ENCODE measurements around the gene UBA1. TPM values are rescaled to one million over a fixed set of nuclear protein-coding genes. Genes with fewer than 3 reads are reported as not detected.

UBA1 gene
- total RNA-seq, 4 donors from 2014 or later = 72.9 to 187 (median 149) TPM

DNA sequence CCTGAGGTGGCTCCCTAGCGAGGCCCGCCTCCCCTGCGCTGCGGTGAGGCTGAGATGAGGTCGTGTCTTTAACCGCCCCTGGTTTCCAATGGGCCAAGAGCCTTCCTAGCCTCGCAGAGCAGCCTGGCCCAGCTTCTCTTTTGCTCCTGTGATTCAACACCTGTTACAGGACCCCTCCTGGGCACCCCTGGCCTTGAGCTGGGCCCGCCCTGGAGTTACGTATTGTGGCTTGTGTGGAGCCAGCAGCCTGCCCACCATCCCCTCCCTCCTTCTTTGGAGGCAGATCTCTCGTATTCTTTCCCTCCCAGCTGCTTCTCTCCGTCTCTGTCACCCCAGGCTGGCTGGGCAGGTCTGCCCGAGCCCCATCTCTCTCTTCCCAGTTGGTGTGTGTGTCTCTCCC lies 19.3 kb upstream of the UBA1 start:
- H3K9me3 ChIP-seq = no peaks in the 10 kb centered on the region
- no peaks in the 10 kb centered on the region for H3K4me1 ChIP-seq
- H3K27ac ChIP-seq = no peak overlapping the region
- DNase-seq = no peak
- TF ChIP-seq, protein P1, sequence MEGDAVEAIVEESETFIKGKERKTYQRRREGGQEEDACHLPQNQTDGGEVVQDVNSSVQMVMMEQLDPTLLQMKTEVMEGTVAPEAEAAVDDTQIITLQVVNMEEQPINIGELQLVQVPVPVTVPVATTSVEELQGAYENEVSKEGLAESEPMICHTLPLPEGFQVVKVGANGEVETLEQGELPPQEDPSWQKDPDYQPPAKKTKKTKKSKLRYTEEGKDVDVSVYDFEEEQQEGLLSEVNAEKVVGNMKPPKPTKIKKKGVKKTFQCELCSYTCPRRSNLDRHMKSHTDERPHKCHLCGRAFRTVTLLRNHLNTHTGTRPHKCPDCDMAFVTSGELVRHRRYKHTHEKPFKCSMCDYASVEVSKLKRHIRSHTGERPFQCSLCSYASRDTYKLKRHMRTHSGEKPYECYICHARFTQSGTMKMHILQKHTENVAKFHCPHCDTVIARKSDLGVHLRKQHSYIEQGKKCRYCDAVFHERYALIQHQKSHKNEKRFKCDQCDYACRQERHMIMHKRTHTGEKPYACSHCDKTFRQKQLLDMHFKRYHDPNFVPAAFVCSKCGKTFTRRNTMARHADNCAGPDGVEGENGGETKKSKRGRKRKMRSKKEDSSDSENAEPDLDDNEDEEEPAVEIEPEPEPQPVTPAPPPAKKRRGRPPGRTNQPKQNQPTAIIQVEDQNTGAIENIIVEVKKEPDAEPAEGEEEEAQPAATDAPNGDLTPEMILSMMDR (IDR thresholded peaks at IDR 0.05) = no peak
- TF ChIP-seq POLR2A (IDR thresholded peaks at IDR 0.05) = no peak
- no peaks in the 10 kb centered on the region for H3K36me3 ChIP-seq
- H3K27me3 ChIP-seq = no peaks in the 10 kb centered on the region
- no peak overlapping the region for H3K4me3 ChIP-seq
- intact Hi-C loops (cut with DNase I; ENCODE audit: low total_unique reads) = no loop called here

DNA sequence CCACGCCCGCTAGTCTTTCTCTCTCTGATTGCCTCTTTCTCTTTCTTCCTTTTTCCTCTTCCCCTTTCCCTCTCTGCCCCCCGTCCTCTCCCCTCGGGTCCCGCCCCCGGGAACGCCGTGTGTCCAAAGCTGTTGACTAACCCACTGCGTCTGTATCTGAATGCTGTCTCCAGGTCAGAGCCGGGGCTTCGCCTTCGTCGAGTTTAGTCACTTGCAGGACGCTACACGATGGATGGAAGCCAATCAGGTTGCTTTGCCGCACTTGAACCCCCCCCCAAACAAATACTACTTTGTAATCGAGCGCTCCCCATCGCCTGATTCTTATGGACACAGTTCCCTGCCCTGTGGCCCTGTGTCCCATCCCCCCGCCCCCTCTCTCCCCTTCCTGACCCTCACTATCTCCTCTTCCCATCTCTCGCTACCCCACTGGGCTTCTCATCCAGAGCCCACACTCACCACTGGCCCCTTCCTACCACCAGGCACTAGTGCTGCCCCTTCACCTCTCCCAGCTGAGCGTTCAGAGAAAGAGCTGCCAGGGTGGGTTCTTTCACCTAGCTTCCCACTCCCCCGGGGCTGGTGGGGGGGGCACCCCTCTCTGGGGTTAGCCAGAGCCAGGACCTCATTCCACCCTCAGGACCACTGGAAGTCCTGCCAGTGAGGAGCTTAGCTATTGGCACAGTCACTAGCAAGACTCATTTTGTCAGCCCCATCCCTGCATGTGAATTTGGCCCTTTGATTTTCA lies 18.6 kb upstream of the UBA1 start:
- DNase-seq = peak in 1 of 2 donors; percentile 10
- H3K36me3 ChIP-seq = no peaks in the 10 kb centered on the region
- H3K27ac ChIP-seq = no peak overlapping the region

DNA sequence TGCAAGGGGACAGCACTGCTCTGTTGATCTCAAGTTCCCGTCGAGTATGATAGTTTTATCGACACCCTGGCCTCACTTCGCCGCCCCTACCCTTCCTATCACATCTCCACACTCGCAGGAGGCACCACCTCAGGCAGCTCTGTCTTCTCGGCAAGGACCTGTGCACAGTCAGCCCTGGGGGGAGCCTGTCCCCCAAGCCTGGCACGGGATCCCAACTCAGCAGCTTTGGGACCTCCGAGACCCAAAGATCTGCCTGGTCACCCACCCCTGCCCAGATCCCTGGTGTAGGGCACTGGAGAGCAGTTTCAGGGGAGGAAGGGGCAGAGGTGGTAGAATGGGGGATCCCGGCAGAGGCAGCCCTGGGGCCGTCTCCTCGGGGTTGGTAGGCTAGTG lies 18.0 kb upstream of the UBA1 start:
- H3K36me3 ChIP-seq = no peaks in the 10 kb centered on the region
- peak in 1 of 2 donors; percentile 9 for DNase-seq

More for the DNA sequence above, 18.6 kb upstream of the UBA1 start:
- TF ChIP-seq, protein P1 (IDR thresholded peaks at IDR 0.05) = no peak
- no peak for TF ChIP-seq POLR2A (IDR thresholded peaks at IDR 0.05)
- intact Hi-C loops (cut with DNase I; ENCODE audit: low total_unique reads) = no loop called here
- no peaks in the 10 kb centered on the region for H3K4me1 ChIP-seq
- no peak overlapping the region for H3K4me3 ChIP-seq
- no peaks in the 10 kb centered on the region for H3K9me3 ChIP-seq
- H3K27me3 ChIP-seq = no peaks in the 10 kb centered on the region

DNA sequence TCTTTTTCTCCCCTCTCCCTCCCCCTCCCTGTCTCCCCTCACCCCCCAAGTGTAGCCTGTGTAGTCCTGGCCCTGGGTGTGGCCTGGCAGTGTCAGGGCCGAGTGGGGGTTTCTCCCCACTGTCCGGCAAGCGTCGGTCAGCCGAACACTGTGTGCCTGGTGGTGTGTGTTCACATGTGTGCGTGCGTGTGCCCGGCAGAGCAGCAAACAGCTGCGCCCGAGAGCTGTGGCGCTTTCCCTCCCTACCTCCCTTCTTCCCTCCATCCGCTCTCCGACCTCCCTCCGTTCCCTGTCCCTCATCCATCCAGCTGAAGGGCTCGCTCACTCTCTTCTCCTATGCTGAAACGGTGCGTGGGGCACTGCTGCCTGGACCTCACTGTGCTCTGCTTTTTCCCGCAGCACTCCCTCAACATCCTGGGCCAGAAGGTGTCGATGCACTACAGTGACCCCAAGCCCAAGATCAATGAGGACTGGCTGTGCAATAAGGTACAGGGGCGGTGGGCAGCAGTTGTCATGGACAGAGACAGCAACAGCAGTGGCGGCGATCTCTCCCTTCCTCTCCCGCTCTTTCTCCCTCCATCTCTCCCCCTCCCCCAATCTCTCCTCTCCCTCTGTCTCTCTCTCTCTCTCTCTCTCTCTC lies 17.4 kb upstream of the UBA1 start:
- Histone ChIP-seq H3K27ac (no peak overlapping the region), H3K4me3 (no peak overlapping the region), H3K4me1 (no peaks in the 10 kb centered on the region), H3K36me3 (no peaks in the 10 kb centered on the region), H3K27me3 (no peaks in the 10 kb centered on the region), H3K9me3 (no peaks in the 10 kb centered on the region)
- no peak for TF ChIP-seq POLR2A (IDR thresholded peaks at IDR 0.05)
- TF ChIP-seq, protein P1 (IDR thresholded peaks at IDR 0.05) = no peak
- peak in 1 of 2 donors; percentile 3 for DNase-seq
- intact Hi-C loops (cut with DNase I; ENCODE audit: low total_unique reads) = no loop called here

More for the DNA sequence above, 18.0 kb upstream of the UBA1 start:
- intact Hi-C loops (cut with DNase I; ENCODE audit: low total_unique reads) = no loop called here
- TF ChIP-seq, protein P1 (IDR thresholded peaks at IDR 0.05) = no peak
- no peak for TF ChIP-seq POLR2A (IDR thresholded peaks at IDR 0.05)
- Histone ChIP-seq H3K4me1 (no peaks in the 10 kb centered on the region), H3K27me3 (no peaks in the 10 kb centered on the region), H3K4me3 (no peak overlapping the region), H3K27ac (no peak overlapping the region), H3K9me3 (no peaks in the 10 kb centered on the region)

DNA sequence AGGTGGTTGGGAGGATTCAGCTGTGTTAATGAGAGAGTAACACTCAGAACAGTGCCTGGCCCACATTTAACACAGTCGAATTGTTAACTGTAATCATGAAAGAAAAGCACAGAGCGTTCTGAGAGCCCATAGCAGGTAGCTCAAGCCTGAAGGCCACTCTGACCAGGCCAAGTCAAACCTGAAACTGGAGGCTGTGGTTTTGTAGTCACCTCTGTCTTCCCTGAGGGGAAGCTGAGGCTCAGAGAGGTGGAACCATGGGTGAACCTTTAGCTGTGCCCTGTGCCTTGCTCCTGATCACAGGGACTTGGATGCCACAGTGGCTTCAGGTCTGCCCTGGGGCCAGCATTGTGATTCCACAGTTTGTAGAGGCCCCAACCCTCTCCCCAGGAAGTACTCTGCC lies 16.6 kb upstream of the UBA1 start:
- DNase-seq = no peak
- no peak overlapping the region for H3K4me3 ChIP-seq

More for the DNA sequence above, 16.6 kb upstream of the UBA1 start:
- Histone ChIP-seq H3K36me3 (no peaks in the 10 kb centered on the region), H3K27ac (no peak overlapping the region), H3K9me3 (no peaks in the 10 kb centered on the region), H3K27me3 (no peaks in the 10 kb centered on the region), H3K4me1 (no peaks in the 10 kb centered on the region)
- intact Hi-C loops (cut with DNase I; ENCODE audit: low total_unique reads) = no loop called here
- TF ChIP-seq, protein P1 (IDR thresholded peaks at IDR 0.05) = no peak

All from uterus (tissue), 4 donors.